HG03039 (cell line): ENCODE measurements around the gene KIF5A.
"Not testable (repeated sequence)": the region's sequence is repeated elsewhere in the genome, so short reads cannot be mapped to it uniquely, and the experiment has no call there.

Source experiments
- ATAC-seq: cut with Tn5 transposase; IDR thresholded peaks from one replicate; pipeline ENCODE4 v1.9.1; 2021; ENCODE audit warnings: mild to moderate bottlenecking, moderate library complexity; ENCODE audit not compliant: unreplicated experiment

KIF5A gene

GRCh38 chr12:57553343-57554202, 3.7 kb downstream of the KIF5A start:
- ATAC-seq = no peak

- ATAC-seq = no peak
Measured at GRCh38 chr12:57554453-57554852, 4.6 kb downstream of the KIF5A start.

DNA sequence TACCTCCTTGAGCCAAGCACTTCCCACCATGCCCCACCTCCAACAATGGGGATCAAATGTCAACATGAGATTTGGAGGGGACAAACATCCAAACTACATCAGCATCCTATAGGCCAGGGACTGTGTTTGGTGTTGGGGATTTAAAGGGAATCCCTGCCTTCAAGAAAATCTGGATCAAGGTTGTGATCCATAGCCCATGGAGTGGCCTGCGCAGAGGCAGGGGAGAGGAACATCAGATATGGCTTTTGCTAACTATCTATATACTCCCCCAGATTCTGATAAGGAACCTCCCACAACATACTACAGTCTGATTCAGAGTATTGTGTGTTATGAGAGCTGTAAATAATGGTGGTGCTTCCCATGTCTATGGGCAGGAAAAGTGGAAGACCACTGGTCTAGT, 5.1 kb downstream of the KIF5A start:
- ATAC-seq = no peak

- no peak for ATAC-seq
Measured at GRCh38 chr12:57558864-57559263, 9.0 kb downstream of the KIF5A start.

DNA sequence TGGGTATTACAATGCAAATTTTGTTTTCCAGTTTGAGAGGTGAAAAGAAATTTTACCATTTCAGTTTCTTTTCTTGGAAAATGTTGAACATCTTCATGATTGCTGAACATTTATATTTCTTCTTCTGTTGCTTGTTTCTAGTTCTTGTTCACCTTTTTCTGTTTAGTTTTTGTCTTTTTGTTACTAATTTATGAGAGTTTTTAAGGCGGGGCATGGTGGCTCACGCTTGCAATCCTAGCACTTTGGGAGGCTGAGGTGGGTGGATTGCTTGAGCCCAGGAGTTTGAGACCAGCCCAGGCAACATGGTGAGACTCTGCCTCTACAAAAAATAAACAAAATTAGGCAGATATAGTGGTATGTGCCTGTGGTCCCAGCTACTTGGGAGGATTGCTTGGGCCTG, 10.7 kb downstream of the KIF5A start:
- no peak for ATAC-seq

DNA sequence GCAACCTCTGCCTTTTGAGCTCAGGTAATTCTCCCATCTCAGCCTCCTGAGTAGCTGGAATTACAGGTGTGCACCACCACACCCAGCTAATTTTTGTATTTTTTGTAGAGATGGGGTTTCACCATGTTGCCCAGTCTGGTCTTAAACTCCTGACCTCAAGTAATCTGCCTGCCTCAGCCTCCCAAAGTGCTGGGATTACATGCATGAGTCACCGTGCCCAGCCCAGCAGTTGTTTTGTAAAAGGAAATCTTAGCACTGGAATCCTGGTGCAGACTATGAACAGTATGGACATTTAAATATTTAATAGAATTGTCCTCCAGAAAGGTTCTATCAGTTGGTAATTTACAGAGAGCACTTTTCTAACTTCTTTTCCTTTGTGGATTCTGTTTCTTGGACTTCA, 11.3 kb downstream of the KIF5A start:
- ATAC-seq = not testable (repeated sequence)

- ATAC-seq = no peak
Measured at GRCh38 chr12:57563358-57563757, 13.5 kb downstream of the KIF5A start.

- no peak for ATAC-seq
Measured at GRCh38 chr12:57564178-57564740, 14.4 kb downstream of the KIF5A start.

- no peak for ATAC-seq
Measured at GRCh38 chr12:57568838-57569237, 19.0 kb downstream of the KIF5A start.

- ATAC-seq = no peak
Measured at GRCh38 chr12:57569858-57570257, 20.0 kb downstream of the KIF5A start.

GRCh38 chr12:57570438-57570837, 20.6 kb downstream of the KIF5A start:
- ATAC-seq = not testable (repeated sequence)

DNA sequence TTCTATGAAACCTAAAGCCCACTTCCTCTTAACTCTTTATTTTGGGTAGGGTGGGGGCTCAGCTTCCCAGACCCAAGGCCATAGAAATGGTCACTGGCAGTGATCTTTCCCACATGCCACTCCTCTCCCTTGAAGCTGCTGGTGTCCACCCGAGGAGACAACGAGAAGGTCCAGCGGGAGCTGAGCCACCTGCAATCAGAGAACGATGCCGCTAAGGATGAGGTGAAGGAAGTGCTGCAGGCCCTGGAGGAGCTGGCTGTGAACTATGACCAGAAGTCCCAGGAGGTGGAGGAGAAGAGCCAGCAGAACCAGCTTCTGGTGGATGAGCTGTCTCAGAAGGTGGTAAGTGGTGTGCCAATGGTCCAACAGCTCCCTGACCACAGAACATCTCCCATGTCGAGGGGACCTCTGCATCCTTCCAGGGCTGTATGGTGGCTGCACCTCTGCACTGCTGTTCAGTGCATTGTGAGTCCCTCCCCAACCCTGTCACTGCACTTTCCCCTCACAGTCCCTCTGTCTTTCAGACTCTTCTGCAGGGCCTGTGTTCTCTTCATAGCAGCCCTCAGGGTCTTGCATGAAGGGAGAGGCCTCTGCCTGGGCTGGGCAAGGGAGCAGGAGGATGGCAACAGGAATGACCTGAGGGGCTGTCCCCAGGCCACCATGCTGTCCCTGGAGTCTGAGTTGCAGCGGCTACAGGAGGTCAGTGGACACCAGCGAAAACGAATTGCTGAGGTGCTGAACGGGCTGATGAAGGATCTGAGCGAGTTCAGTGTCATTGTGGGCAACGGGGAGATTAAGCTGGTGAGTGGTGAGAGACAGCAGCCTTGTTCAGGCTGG, 22.3 kb downstream of the KIF5A start:
- no peak for ATAC-seq

DNA sequence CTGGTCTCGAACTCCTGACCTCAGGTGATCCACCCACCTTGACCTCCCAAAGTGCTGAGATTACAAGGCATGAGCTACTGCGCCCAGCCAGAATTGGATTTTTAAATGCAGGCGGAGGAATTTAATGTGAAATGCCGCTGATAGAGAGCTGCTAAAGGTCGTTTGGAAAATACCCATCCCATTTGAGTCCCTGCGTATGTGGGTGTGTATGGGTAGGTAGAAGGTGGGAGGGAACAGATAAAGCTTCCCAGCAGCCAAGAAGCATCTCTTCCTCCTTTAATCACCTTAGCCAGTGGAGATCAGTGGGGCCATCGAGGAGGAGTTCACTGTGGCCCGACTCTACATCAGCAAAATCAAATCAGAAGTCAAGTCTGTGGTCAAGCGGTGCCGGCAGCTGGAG, 25.0 kb downstream of the KIF5A start:
- ATAC-seq = no peak

GRCh38 chr12:57575771-57576612, 26.1 kb downstream of the KIF5A start:
- ATAC-seq = no peak

DNA sequence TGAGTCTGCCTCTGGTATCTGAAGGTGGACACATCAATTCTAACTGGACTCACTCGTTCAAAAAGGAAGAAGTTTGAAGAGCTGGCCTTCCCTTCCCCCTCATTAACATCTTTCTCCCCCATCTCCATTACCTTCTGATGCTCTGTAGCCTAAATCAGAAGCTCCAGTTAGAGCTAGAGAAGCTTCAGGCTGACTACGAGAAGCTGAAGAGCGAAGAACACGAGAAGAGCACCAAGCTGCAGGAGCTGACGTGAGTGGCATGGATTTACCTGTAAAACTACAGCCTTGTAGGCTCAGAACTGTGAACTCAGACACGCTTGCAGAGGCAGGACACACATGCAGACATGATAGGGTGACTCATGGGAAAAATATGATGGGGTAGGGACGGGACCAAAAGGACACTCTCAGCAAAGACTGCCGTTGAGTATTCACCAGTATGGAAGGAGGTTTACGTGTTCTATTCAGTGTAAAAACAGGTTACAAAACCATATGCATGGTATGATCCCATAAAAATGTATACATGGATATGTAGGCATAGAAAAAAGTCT, 26.8 kb downstream of the KIF5A start:
- no peak for ATAC-seq

DNA sequence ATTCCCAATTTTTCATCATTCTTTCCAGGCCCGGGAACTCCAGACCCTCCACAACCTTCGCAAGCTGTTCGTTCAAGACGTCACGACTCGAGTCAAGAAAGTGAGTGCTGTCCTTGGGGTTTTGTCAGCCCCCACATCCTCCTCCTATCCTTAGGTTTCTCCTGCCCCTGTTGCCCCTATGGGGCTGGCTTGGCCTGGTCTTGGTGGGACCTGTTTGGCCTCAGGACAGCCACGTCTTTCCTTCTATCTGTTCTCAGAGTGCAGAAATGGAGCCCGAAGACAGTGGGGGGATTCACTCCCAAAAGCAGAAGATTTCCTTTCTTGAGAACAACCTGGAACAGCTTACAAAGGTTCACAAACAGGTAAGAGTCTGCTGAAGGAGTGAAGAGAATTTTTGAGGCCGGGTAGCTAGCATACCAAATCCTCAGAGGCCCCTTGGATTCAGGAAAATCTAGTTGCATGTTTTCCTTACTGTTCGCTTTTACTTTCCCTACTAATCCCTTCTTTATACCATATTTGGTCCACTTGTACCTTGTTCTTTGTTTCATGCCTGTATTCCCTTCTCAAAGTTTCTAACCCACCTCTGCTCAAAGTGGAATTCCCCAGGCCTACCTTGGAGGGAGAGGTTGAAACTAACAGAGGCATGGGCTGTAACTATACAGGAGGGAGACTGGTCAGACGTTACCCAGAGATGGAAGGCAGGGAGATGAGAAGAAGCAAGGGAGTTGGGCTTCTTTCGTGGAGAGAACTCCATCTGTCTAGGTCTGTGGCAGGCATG, 28.3 kb downstream of the KIF5A start:
- no peak for ATAC-seq

GRCh38 chr12:57579011-57579410, 29.2 kb downstream of the KIF5A start:
- no peak for ATAC-seq

DNA sequence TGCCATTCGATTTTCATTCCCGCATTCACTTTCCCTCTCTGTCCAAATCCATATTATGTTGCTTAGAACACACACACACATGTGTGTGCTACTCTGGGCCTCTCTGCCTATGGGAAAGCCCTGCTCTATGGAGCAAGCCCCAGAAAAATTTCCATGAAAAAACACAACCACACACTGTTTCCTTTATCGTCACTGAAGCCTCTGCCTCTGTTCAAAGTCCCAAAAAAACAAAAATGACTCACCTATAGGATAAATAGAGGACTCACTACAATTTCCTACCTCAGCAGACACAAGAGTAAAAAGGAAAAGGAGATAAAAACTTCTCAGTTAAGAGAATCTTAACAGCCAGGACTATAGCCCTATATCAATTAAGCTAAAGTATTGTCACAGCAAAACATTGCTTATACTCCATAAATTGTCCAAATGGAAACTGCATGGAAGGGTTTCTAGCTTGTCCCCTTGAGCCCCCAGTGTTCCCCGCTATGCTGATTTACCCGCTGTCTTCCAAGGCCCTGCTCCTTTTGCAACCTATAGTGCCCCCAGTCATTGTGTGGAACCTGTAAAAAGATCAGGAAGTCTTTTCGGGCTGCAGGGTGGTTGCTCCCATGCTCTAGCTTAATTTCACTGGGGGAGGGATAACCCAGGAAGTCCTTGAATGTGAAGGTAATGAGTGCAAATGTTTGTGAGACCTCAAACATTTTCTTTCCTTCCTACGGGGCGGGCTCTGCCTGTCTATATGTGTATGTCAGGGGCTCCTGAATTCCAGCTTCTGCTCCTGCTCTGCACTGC, 30.0 kb downstream of the KIF5A start:
- ATAC-seq = no peak

- no peak for ATAC-seq
Measured at GRCh38 chr12:57580466-57580795, 30.6 kb downstream of the KIF5A start.
